Measurements from ENCODE around the gene RHNO1. TPM values are rescaled to one million over a fixed set of nuclear protein-coding genes. Genes with fewer than 3 reads are reported as not detected.
"Not testable (repeated sequence)": the region's sequence is repeated elsewhere in the genome, so short reads cannot be mapped to it uniquely, and the experiment has no call there.

Gene RHNO1
- polyA plus RNA-seq, 1 experiment = 40.0 TPM

GRCh38 chr12:2858334-2858733 is 18.7 kb upstream of the RHNO1 start:
- no peak for DNase-seq (ENCODE audit: low read depth)
- CTCF ChIA-PET = interaction anchor here (1.3 to 1.5 kb wide), 2 partner anchors 176 to 183 kb away, joined by 3 to 4 read pairs; no protein-coding TSS in a partner anchor
- Histone ChIP-seq H3K36me3 (ENCODE audit: control insufficient read depth, insufficient read depth, low read length) (peaks cover 6% of the 10 kb centered on the region; the same call in 1 of the 2 replicates), H3K27me3 (ENCODE audit: control insufficient read depth, insufficient read depth, low read length) (no peaks in the 10 kb centered on the region), H3K4me3 (ENCODE audit: low read depth, low read length) (no peak overlapping the region)
- POLR2A ChIA-PET = no interaction called here
- no peak for TF ChIP-seq CTCF (IDR thresholded peaks at IDR 0.05; ENCODE audit: insufficient read depth, low read depth, low read length)

- POLR2A ChIA-PET = no interaction called here
- peaks cover 6% of the 10 kb centered on the region; the same call in 1 of the 2 replicates for H3K36me3 ChIP-seq (ENCODE audit: control insufficient read depth, insufficient read depth, low read length)
- TF ChIP-seq CTCF (IDR thresholded peaks at IDR 0.05; ENCODE audit: insufficient read depth, low read depth, low read length) = no peak
- H3K27me3 ChIP-seq (ENCODE audit: control insufficient read depth, insufficient read depth, low read length) = no peaks in the 10 kb centered on the region
- no peak overlapping the region for H3K4me3 ChIP-seq (ENCODE audit: low read depth, low read length)
- no peak for DNase-seq (ENCODE audit: low read depth)
- CTCF ChIA-PET = interaction anchor here (1.3 to 1.5 kb wide), 2 partner anchors 175 to 183 kb away, joined by 3 to 4 read pairs; no protein-coding TSS in a partner anchor
Measured at GRCh38 chr12:2858944-2859421, 18.0 kb upstream of the RHNO1 start.

GRCh38 chr12:2860170-2860569 is 16.9 kb upstream of the RHNO1 start:
- Histone ChIP-seq H3K27me3 (ENCODE audit: control insufficient read depth, insufficient read depth, low read length) (no peaks in the 10 kb centered on the region), H3K36me3 (ENCODE audit: control insufficient read depth, insufficient read depth, low read length) (peaks cover 11% of the 10 kb centered on the region), H3K4me3 (ENCODE audit: low read depth, low read length) (no peak overlapping the region)
- no peak for DNase-seq (ENCODE audit: low read depth)
- ChIA-PET POLR2A (no interaction called here), CTCF (interaction anchor here (1.0 kb wide), 1 partner anchor 25 kb away, joined by 3 read pairs; no protein-coding TSS in a partner anchor)
- no peak for TF ChIP-seq CTCF (IDR thresholded peaks at IDR 0.05; ENCODE audit: insufficient read depth, low read depth, low read length)

GRCh38 chr12:2862876-2863275 is 14.1 kb upstream of the RHNO1 start:
- Histone ChIP-seq H3K27me3 (ENCODE audit: control insufficient read depth, insufficient read depth, low read length) (no peaks in the 10 kb centered on the region), H3K36me3 (ENCODE audit: control insufficient read depth, insufficient read depth, low read length) (peaks cover 8% of the 10 kb centered on the region), H3K4me3 (ENCODE audit: low read depth, low read length) (no peak overlapping the region)
- ChIA-PET CTCF (interaction anchor here (0.6 to 1.2 kb wide), 3 partner anchors 9 to 198 kb away, joined by 3 to 8 read pairs (median 5); no protein-coding TSS in a partner anchor), POLR2A (no interaction called here)
- TF ChIP-seq CTCF (IDR thresholded peaks at IDR 0.05; ENCODE audit: insufficient read depth, low read depth, low read length) = no peak
- DNase-seq (ENCODE audit: low read depth) = no peak

GRCh38 chr12:2863402-2863801 is 13.6 kb upstream of the RHNO1 start:
- H3K4me3 ChIP-seq (ENCODE audit: low read depth, low read length); POLR2A ChIA-PET; H3K36me3 ChIP-seq (ENCODE audit: control insufficient read depth, insufficient read depth, low read length); H3K27me3 ChIP-seq (ENCODE audit: control insufficient read depth, insufficient read depth, low read length); DNase-seq (ENCODE audit: low read depth): not testable (repeated sequence)
- CTCF ChIA-PET = interaction anchor here (0.6 to 1.1 kb wide), 3 partner anchors 9 to 198 kb away, joined by 3 to 6 read pairs (median 5); no protein-coding TSS in a partner anchor

- no peak for TF ChIP-seq CTCF (IDR thresholded peaks at IDR 0.05; ENCODE audit: insufficient read depth, low read depth, low read length)
- POLR2A ChIA-PET = no interaction called here
- no peak for DNase-seq (ENCODE audit: low read depth)
- Histone ChIP-seq H3K27me3 (ENCODE audit: control insufficient read depth, insufficient read depth, low read length) (no peaks in the 10 kb centered on the region), H3K4me3 (ENCODE audit: low read depth, low read length) (no peak overlapping the region), H3K36me3 (ENCODE audit: control insufficient read depth, insufficient read depth, low read length) (peaks cover 5% of the 10 kb centered on the region)
- CTCF ChIA-PET = interaction anchor here (0.9 to 1.0 kb wide), 2 partner anchors 10 to 11 kb away, joined by 3 to 6 read pairs; no protein-coding TSS in a partner anchor
Measured at GRCh38 chr12:2864198-2864597, 12.8 kb upstream of the RHNO1 start.

- POLR2A ChIA-PET = interaction anchor here (0.5 to 0.6 kb wide), 2 partner anchors 43 to 76 kb away, joined by 6 to 11 read pairs; no protein-coding TSS in a partner anchor
- DNase-seq (ENCODE audit: low read depth); H3K4me3 ChIP-seq (ENCODE audit: low read depth, low read length); H3K36me3 ChIP-seq (ENCODE audit: control insufficient read depth, insufficient read depth, low read length); H3K27me3 ChIP-seq (ENCODE audit: control insufficient read depth, insufficient read depth, low read length): not testable (repeated sequence)
- CTCF ChIA-PET = interaction anchor here (0.7 to 4.0 kb wide), 2 partner anchors 15 to 359 kb away, joined by 3 to 21 read pairs; no protein-coding TSS in a partner anchor
Measured at GRCh38 chr12:2868986-2869632, 7.9 kb upstream of the RHNO1 start.
